Measurements from ENCODE around the gene KRT36. TPM values are rescaled to one million over a fixed set of nuclear protein-coding genes. Genes with fewer than 3 reads are reported as not detected.

KRT36 gene
- total and polyA plus RNA-seq, 8 donors = not detected

- no peak within 1 kb of the TSS for H3K4me3 ChIP-seq
- H3K4me1 ChIP-seq = peaks cover 0 to 1% (median 0%) of the 10 kb centered on the region in 4 donors
- no peak for DNase-seq
- H3K36me3 ChIP-seq = no peaks in the 10 kb centered on the region
- TF ChIP-seq POLR2A (IDR thresholded peaks at IDR 0.05) (no peak), POLR2AphosphoS5 (IDR thresholded peaks at IDR 0.05) (no peak), EP300 (IDR thresholded peaks at IDR 0.05) (no peak), CTCF (IDR thresholded peaks at IDR 0.05) (no peak)
- intact Hi-C loops (cut with DNase I; ENCODE audit: low total_unique reads) = no loop called here
- no peaks in the 10 kb centered on the region for H3K9me3 ChIP-seq
- no peak within 1 kb of the TSS for H3K27ac ChIP-seq
- peaks cover 0 to 5% (median 0%) of the 10 kb centered on the region in 3 donors for H3K27me3 ChIP-seq
- 79 to 90% (median 87%) methylated on average over 16 to 17 of the region's 17 CpGs for WGBS, 5 donors
Measured at GRCh38 chr17:41505007-41505808, 15.5 kb upstream of the KRT36 start, which contains the start of gene KRT13. Gene KRT13, minus strand, starts transcription at chr17:41505612. Its CDS starts 62 bp downstream, at chr17:41505550.

GRCh38 chr17:41504246-41504977 lies 14.7 kb upstream of the KRT36 start:
- H3K27me3 ChIP-seq = peaks cover 0 to 5% (median 0%) of the 10 kb centered on the region in 3 donors
- intact Hi-C loops (cut with DNase I; ENCODE audit: low total_unique reads) = no loop called here
- H3K36me3 ChIP-seq = no peaks in the 10 kb centered on the region
- no peaks in the 10 kb centered on the region for H3K9me3 ChIP-seq
- H3K27ac ChIP-seq = no peak overlapping the region
- peak in 1 of 2 donors; percentile 53 for DNase-seq
- TF ChIP-seq EP300 (IDR thresholded peaks at IDR 0.05) (no peak), POLR2A (IDR thresholded peaks at IDR 0.05) (no peak), POLR2AphosphoS5 (IDR thresholded peaks at IDR 0.05) (no peak), CTCF (IDR thresholded peaks at IDR 0.05) (no peak)
- no peaks in the 10 kb centered on the region for H3K4me1 ChIP-seq
- WGBS, 5 donors = 55 to 60% (median 58%) methylated on average over 8 of the region's 8 CpGs
- H3K4me3 ChIP-seq = no peak overlapping the region

GRCh38 chr17:41503202-41503601 lies 13.5 kb upstream of the KRT36 start:
- H3K36me3 ChIP-seq = no peaks in the 10 kb centered on the region
- H3K27me3 ChIP-seq = no peaks in the 10 kb centered on the region
- peaks cover 0 to 8% (median 0%) of the 10 kb centered on the region in 4 donors for H3K4me1 ChIP-seq
- H3K9me3 ChIP-seq = no peaks in the 10 kb centered on the region
- DNase-seq = no peak
- H3K27ac ChIP-seq = no peak overlapping the region
- intact Hi-C loops (cut with DNase I; ENCODE audit: low total_unique reads) = no loop called here
- TF ChIP-seq POLR2AphosphoS5 (IDR thresholded peaks at IDR 0.05) (no peak), CTCF (IDR thresholded peaks at IDR 0.05) (no peak), EP300 (IDR thresholded peaks at IDR 0.05) (no peak), POLR2A (IDR thresholded peaks at IDR 0.05) (no peak)
- no peak overlapping the region for H3K4me3 ChIP-seq
- 83 to 90% (median 89%) methylated on average over 8 to 9 of the region's 9 CpGs for WGBS, 5 donors

GRCh38 chr17:41500131-41500911 lies 10.6 kb upstream of the KRT36 start:
- Histone ChIP-seq H3K27ac (no peak overlapping the region), H3K36me3 (no peaks in the 10 kb centered on the region), H3K9me3 (no peaks in the 10 kb centered on the region), H3K4me1 (peaks cover 0 to 23% (median 0%) of the 10 kb centered on the region in 4 donors), H3K27me3 (peaks cover 0 to 7% (median 0%) of the 10 kb centered on the region in 3 donors), H3K4me3 (no peak overlapping the region)
- intact Hi-C loops (cut with DNase I; ENCODE audit: low total_unique reads) = no loop called here
- no peak for TF ChIP-seq POLR2A (IDR thresholded peaks at IDR 0.05)
- 64 to 77% (median 71%) methylated on average over 14 to 15 of the region's 15 CpGs for WGBS, 5 donors
- DNase-seq = no peak

Measured in stomach (tissue), 9 donors.